Liver (tissue), 3 donors: Measurements from ENCODE around the gene MCTP1.

Source experiments
- ATF3 ChIP-seq: IDR thresholded peaks from 2 replicates; pipeline ENCODE4 v1.6.1; 2016; ENCODE audit warnings: antibody characterized with exemption
- CTCF ChIP-seq: fragments of 150-350 bp; IDR thresholded peaks from 2 replicates; pipeline ENCODE4 v1.5.1; 2017; ENCODE audit warnings: improper control_type of control experiment, low read depth, low read length; ENCODE audit not compliant: missing input control
- EGR1 ChIP-seq, 2 donors: IDR thresholded peaks; 2 replicates each; pipeline ENCODE4 v1.6.1; 2016 to 2018; ENCODE audit warnings: antibody characterized with exemption in 2 of 2, low read depth in 2 of 2
- FOXA1 ChIP-seq: IDR thresholded peaks from 2 replicates; pipeline ENCODE4 v1.6.1; 2016; ENCODE audit warnings: antibody characterized with exemption
- GABPA ChIP-seq, 2 donors: IDR thresholded peaks in 1 of 2; conservative IDR thresholded peaks in 1 of 2; 2 replicates each; pipeline ENCODE4 v1.6.1; 2016; ENCODE audit warnings: antibody characterized with exemption in 2 of 2, mild to moderate bottlenecking in 1 of 2, moderate library complexity in 1 of 2
- HNF4G ChIP-seq: IDR thresholded peaks from 2 replicates; pipeline ENCODE4 v1.6.1; 2016; ENCODE audit warnings: antibody characterized with exemption
- REST ChIP-seq: IDR thresholded peaks from 2 replicates; pipeline ENCODE4 v1.6.1; 2016; ENCODE audit warnings: antibody characterized with exemption, mild to moderate bottlenecking
- RXRA ChIP-seq, 2 donors: IDR thresholded peaks; 2 replicates each; pipeline ENCODE4 v1.6.1; 2017 to 2018; ENCODE audit warnings: antibody characterized with exemption in 2 of 2, mild to moderate bottlenecking in 1 of 2
- SP1 ChIP-seq: IDR thresholded peaks from 2 replicates; pipeline ENCODE4 v1.6.1; 2018; ENCODE audit warnings: antibody characterized with exemption, mild to moderate bottlenecking
- TAF1 ChIP-seq: conservative IDR thresholded peaks from 2 replicates; pipeline ENCODE4 v1.6.1; 2016; ENCODE audit warnings: antibody characterized with exemption, mild to moderate bottlenecking
- YY1 ChIP-seq: IDR thresholded peaks from 2 replicates; pipeline ENCODE4 v1.6.1; 2016; ENCODE audit warnings: antibody characterized with exemption, mild to moderate bottlenecking
- ZBTB33 ChIP-seq: IDR thresholded peaks from 2 replicates; pipeline ENCODE4 v1.6.1; 2016; ENCODE audit warnings: antibody characterized with exemption
- donor health status: healthy.
- donor health status: healthy.

- TF ChIP-seq CTCF (no peak), YY1 (no peak), EGR1 (IDR thresholded peaks at IDR 0.05; ENCODE audit: low read depth in 2 of 2) (no peak), GABPA (IDR thresholded peaks at IDR 0.05 in 1 of 2, conservative IDR thresholded peaks at IDR 0.05 in 1 of 2) (no peak), ATF3 (no peak), HNF4G (no peak), TAF1 (no peak), RXRA (IDR thresholded peaks at IDR 0.05) (no peak), FOXA1 (no peak), REST (no peak), ZBTB33 (no peak), SP1 (no peak)
Measured at GRCh38 chr5:95105638-95106037, 179.3 kb downstream of the MCTP1 start.
